ENCODE measurements around the gene ZGLP1.

ZGLP1 gene

DNA sequence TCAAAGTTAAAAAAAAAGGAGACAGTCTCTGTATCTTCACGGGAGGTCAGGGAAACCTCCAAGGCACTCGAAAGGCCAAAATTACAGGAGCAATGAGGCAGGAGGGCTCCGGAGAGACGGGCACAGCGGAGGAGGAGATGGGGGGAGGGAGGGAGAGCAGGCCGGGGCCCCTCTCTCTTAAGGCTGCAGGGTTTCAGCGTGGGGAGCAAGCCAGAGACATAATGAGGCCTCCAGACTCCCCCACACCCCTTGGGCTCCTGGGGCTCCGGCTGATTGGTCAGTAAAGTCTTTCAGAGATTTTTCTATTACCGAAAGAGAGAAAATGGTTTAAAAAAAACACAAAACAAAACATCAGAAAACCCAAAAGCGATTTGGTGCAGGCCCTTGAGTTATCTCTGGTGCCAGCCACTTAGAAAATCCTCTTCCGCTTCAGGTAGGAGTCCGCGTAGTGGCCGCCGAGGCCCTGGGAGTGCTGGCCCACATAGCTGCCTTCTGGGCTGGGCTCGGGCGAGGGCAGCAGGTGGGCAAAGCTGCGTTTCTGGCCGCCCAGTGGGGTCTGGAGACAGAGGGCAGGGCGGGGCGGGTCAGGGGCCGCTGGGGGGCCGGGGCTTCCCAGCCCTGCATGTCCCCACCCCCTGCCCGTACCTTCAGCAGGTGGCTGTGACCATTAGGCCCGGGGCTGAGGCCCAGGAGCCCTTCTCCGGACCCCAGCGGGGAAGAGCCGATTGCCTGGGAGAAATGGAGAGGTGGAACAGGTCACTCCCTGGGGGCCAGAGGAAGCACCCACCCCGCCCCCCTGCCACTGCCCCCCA is 7.6 kb upstream of the ZGLP1 start:
- TF ChIP-seq GATA2 (IDR thresholded peaks at IDR 0.05; ENCODE audit: low read depth, low read length) (no peak), GATA3 (IDR thresholded peaks at IDR 0.05; ENCODE audit: low read depth, low read length) (no peak)

GRCh38 chr19:10316229-10317044 is 6.8 kb upstream of the ZGLP1 start:
- TF ChIP-seq GATA2 (IDR thresholded peaks at IDR 0.05; ENCODE audit: low read depth, low read length) (peak; percentile 25; the same call in 1 of the 2 replicates), GATA3 (IDR thresholded peaks at IDR 0.05; ENCODE audit: low read depth, low read length) (no peak)

- TF ChIP-seq GATA3 (IDR thresholded peaks at IDR 0.05; ENCODE audit: low read depth, low read length): no peak
- no peak for TF ChIP-seq GATA2 (IDR thresholded peaks at IDR 0.05; ENCODE audit: low read depth, low read length)
Observed at GRCh38 chr19:10315335-10316214, 6.0 kb upstream of the ZGLP1 start, which contains the start of gene FDX2. FDX2 (minus strand) TSS chr19:10316015; CDS start chr19:10315996, 19 bp downstream.

DNA sequence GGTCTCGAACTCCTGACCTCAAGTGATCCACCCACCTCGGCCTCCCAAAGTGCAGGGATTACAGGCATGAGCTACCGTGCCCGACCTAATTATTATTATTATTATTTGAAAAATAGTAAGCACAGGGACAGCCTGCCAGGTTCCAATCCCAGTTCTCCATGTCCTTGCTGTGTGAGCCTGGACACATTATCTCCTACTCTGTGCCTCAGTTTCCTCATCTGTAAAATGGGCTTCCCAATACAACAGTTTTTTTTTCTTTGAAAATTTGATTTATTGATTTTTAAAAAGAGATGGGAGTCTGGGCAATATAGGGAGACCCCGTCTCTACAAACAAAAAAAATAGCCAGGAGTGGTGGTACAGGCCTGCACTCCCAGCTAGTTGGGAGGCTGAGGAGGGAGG is 3.3 kb downstream of the ZGLP1 start:
- TF ChIP-seq GATA3 (IDR thresholded peaks at IDR 0.05; ENCODE audit: low read depth, low read length): no peak
- TF ChIP-seq GATA2 (IDR thresholded peaks at IDR 0.05; ENCODE audit: low read depth, low read length): no peak

DNA sequence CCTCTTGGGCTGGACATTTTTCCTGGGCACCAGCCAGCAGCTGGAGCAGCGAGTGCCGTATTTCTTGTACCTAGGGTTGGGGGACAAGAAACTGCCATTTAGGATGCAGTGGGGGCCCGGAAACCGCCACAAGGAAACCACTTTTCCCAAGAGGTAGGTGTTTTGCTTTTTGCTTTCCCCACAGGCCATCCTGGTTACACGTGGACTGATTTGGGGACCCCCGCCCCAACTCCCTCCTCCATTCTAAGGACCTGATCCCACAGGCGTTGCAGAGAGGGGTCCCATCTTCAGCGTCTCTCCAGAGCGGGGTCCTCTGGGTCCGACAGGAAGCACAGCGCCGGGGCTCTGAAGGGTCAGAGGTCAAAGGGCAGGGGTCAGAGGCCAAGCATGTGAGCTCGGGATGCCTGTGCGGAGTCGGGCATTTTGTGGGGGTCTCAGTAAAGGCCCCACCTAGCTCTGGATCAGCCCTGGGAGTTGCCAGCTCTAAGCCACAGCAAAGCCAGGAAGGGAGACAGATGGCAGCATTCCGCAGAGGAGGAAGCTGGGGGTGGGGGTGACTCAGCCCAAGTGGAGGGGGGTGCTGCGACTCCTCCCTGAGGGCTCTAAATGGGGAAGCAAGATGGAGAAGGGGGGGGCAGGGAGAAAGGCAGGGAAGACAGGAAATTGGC is 4.3 kb downstream of the ZGLP1 start:
- TF ChIP-seq GATA2 (IDR thresholded peaks at IDR 0.05; ENCODE audit: low read depth, low read length) (no peak), GATA3 (IDR thresholded peaks at IDR 0.05; ENCODE audit: low read depth, low read length) (no peak)

DNA sequence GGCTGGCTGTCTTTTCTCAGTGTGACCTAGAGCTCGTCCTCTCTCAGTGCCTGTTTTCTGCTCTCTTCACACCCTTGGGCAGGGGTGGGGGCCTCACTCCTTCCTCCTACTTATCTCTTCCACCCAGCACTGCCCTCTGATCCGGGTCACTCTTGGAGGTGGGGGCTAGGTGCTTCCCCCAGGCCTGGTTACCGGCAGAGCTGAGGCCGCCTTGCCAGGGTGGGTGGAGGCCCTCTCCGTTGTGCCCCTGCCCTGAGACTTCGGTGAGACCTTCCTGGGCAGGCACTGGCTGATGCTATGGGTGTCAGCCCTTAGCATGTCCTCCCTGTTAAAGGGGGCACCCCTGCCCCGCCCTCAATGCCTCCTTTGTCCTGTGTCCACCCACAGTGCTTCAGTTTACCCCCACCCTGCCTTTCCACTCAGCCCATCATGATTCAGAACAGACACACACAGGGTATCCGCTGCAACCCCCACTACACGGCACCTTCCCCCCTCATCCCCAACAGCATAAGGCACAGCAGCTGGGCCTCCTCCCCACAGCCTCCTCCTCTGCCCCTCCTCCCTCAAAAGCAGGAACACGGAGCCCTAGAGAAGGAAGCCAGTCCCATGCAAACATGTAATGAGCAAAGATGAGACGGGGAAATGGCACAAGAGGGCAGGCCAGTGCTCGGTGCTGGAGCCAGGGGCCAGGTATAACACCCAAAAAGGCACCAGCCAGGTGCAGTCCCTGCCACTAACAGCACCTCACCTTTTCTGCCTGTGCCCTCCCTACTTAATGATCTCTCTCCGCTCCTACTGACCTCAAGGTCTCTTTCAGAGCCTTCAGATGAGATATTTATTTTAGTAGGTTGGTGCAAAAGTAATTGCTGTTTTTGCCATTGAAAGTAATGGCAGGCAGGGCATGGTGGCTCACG is 9.8 kb downstream of the ZGLP1 start:
- TF ChIP-seq GATA2 (IDR thresholded peaks at IDR 0.05; ENCODE audit: low read depth, low read length) (no peak), GATA3 (IDR thresholded peaks at IDR 0.05; ENCODE audit: low read depth, low read length) (no peak)

DNA sequence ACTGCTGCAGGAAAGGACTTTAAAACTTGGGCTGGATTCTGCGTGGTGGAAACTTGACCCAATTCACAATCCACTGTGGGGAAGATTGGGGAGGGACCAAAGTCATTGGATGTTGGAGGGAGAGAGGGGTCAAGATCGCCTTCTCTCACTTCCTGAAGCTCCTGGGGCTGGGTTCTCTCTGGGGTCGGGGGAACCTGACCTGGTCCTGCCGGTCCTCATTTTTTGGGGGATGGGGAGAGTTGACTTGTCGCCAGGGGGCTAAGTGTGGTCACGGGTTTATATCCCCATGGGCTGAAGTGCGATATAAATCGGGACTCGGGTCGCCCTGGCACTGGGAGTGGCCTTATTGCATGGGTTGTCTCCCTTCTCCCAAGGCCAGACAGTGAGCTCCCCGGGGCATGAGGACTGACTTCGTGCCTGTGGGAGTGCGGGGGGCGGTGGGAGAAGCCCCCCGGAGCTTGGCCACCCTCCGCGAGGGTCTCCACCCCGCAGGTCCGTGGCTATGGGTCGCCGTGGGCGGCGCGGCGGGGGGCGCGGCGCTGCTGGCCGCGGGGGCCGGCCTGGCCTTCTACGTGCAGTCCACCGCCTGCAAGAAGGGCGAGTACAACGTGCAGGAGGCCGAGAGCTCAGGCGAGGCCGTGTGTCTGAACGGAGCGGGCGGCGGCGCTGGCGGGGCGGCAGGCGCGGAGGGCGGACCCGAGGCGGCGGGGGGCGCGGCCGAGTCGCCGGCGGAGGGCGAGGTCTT is 13.6 kb downstream of the ZGLP1 start:
- TF ChIP-seq GATA3 (IDR thresholded peaks at IDR 0.05; ENCODE audit: low read depth, low read length) (no peak), GATA2 (IDR thresholded peaks at IDR 0.05; ENCODE audit: low read depth, low read length) (no peak)

DNA sequence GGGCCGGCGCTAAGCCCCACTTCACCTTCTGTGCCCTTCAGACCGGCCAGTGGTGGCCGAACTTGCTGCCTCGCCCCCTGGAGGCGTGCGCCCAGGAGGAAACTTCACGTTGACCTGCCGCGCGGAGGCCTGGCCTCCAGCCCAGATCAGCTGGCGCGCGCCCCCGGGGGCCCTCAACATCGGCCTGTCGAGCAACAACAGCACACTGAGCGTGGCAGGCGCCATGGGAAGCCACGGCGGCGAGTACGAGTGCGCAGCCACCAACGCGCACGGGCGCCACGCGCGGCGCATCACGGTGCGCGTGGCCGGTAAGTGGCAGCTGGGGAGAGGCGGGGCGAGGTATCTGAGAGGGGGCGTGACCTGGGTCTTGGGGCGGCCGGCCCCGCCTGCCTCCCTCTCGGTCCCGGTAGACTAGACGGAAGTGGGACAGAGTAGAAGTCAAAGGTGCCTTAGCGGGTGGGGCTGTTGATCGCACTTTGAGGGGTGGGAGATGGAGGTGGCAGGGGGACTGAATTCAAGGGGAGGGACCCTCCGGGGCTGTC is 14.2 kb downstream of the ZGLP1 start:
- TF ChIP-seq GATA3 (IDR thresholded peaks at IDR 0.05; ENCODE audit: low read depth, low read length) (no peak), GATA2 (IDR thresholded peaks at IDR 0.05; ENCODE audit: low read depth, low read length) (no peak)

- TF ChIP-seq GATA2 (IDR thresholded peaks at IDR 0.05; ENCODE audit: low read depth, low read length) (no peak), GATA3 (IDR thresholded peaks at IDR 0.05; ENCODE audit: low read depth, low read length) (no peak)
Observed at GRCh38 chr19:10294368-10294697, 15.3 kb downstream of the ZGLP1 start.

GRCh38 chr19:10293637-10294367 is 15.8 kb downstream of the ZGLP1 start:
- TF ChIP-seq GATA2 (IDR thresholded peaks at IDR 0.05; ENCODE audit: low read depth, low read length): no peak
- no peak for TF ChIP-seq GATA3 (IDR thresholded peaks at IDR 0.05; ENCODE audit: low read depth, low read length)

Measured in SH-SY5Y (cell line).